HFFc6 (cell line): ENCODE data around the gene NFIX. TPM values are rescaled to one million over a fixed set of nuclear protein-coding genes. Genes with fewer than 3 reads are reported as not detected.
A peak's percentile ranks its signal among the peaks of the same experiment; 100 is the strongest.

Experiments used
- DNase-seq: peaks from one replicate; pipeline ENCODE4 v3.0.0-alpha.2; 2018
- H3K27ac Mint-ChIP-seq: 2 replicates; pipeline ENCODE4 v1.8.0; 2020; ENCODE audit warnings: mild to moderate bottlenecking, mixed read lengths
- H3K27me3 Mint-ChIP-seq: 2 replicates; pipeline ENCODE4 v1.8.0; 2021; ENCODE audit warnings: mild to moderate bottlenecking, moderate library complexity, mixed read lengths; ENCODE audit not compliant: insufficient read depth
- H3K36me3 Mint-ChIP-seq: 2 replicates; pipeline ENCODE4 v1.8.0; 2021; ENCODE audit warnings: low read depth, mixed read lengths
- H3K4me1 Mint-ChIP-seq: 2 replicates; pipeline ENCODE4 v1.8.0; 2020; ENCODE audit warnings: low read depth, mixed read lengths
- H3K4me3 Mint-ChIP-seq: 2 replicates; pipeline ENCODE4 v1.8.0; 2020; ENCODE audit warnings: mild to moderate bottlenecking, moderate library complexity, mixed read lengths
- H3K9me3 Mint-ChIP-seq: 2 replicates; pipeline ENCODE4 v1.8.0; 2020; ENCODE audit warnings: mild to moderate bottlenecking, mixed read lengths
- total RNA-seq, 6 experiments: library from RNA; stranded (reverse); fragmentation: NEBNext Ultra II Directional; extraction: Animal tissue kit (Norgen Biotek cat#: 25700); gene quantifications; 2 replicates in 1 of 6; 3 replicates in 5 of 6; pipeline ENCODE4 v1.2.3, GENCODE V29; 2021
- TF ChIP-seq, protein P1 (sequence below): fragments of 200-600 bp; sonication (generic); IDR thresholded peaks from 2 replicates; pipeline ENCODE4 v1.5.0; 2021; ENCODE audit warnings: antibody characterized with exemption, mild to moderate bottlenecking

The NFIX gene
- total RNA-seq, 6 experiments from 2014 or later = 129 to 161 (median 142) TPM

DNA sequence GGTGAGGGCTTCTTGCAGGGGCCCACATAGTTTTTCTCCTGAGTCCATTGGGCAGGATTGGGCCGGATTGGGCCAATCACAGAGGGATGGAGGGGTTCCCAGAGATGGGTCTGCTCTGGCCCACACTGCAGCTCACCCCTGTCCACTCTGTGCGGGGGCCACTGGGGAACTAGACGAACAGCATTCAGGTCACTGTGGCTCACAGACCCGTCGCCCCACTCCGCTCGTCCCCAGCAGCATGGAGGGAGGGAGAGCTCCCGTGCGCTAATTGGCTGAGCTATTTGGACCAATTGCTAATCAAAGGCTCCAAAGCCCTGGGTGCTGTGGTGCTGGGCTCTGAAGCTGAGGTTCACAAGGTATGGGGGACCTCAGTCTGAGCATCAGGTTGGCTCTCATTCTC, 134.1 kb downstream of the NFIX start:
- TF ChIP-seq, protein P1, sequence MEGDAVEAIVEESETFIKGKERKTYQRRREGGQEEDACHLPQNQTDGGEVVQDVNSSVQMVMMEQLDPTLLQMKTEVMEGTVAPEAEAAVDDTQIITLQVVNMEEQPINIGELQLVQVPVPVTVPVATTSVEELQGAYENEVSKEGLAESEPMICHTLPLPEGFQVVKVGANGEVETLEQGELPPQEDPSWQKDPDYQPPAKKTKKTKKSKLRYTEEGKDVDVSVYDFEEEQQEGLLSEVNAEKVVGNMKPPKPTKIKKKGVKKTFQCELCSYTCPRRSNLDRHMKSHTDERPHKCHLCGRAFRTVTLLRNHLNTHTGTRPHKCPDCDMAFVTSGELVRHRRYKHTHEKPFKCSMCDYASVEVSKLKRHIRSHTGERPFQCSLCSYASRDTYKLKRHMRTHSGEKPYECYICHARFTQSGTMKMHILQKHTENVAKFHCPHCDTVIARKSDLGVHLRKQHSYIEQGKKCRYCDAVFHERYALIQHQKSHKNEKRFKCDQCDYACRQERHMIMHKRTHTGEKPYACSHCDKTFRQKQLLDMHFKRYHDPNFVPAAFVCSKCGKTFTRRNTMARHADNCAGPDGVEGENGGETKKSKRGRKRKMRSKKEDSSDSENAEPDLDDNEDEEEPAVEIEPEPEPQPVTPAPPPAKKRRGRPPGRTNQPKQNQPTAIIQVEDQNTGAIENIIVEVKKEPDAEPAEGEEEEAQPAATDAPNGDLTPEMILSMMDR = no peak
- H3K4me1 Mint-ChIP-seq = peaks cover 49% of the 10 kb centered on the region
- no peak overlapping the region for H3K4me3 Mint-ChIP-seq
- no peaks in the 10 kb centered on the region for H3K9me3 Mint-ChIP-seq
- no peak overlapping the region for H3K27ac Mint-ChIP-seq
- peaks cover 10% of the 10 kb centered on the region; the same call in 1 of the 2 replicates for H3K36me3 Mint-ChIP-seq
- peaks cover 1% of the 10 kb centered on the region; the same call in 1 of the 2 replicates for H3K27me3 Mint-ChIP-seq
- no peak for DNase-seq

- TF ChIP-seq, protein P1 = no peak
- Mint-ChIP-seq H3K4me3 (no peak overlapping the region), H3K27me3 (peaks cover 2% of the 10 kb centered on the region; the same call in 1 of the 2 replicates), H3K4me1 (peaks cover 52% of the 10 kb centered on the region), H3K9me3 (no peaks in the 10 kb centered on the region), H3K36me3 (peaks cover 10% of the 10 kb centered on the region; the same call in 1 of the 2 replicates), H3K27ac (peak overlapping the region; percentile 83)
- no peak for DNase-seq
Measured at GRCh38 chr19:13130886-13131490, 135.7 kb downstream of the NFIX start.

GRCh38 chr19:13132471-13133180, 137.4 kb downstream of the NFIX start:
- H3K27ac Mint-ChIP-seq = peak overlapping the region; percentile 87
- DNase-seq = peak; percentile 84
- H3K36me3 Mint-ChIP-seq = peaks cover 10% of the 10 kb centered on the region; the same call in 1 of the 2 replicates
- TF ChIP-seq, protein P1 = no peak
- H3K4me1 Mint-ChIP-seq = peaks cover 51% of the 10 kb centered on the region
- H3K4me3 Mint-ChIP-seq = peak overlapping the region; percentile 77
- peaks cover 2% of the 10 kb centered on the region; the same call in 1 of the 2 replicates for H3K27me3 Mint-ChIP-seq
- H3K9me3 Mint-ChIP-seq = no peaks in the 10 kb centered on the region

DNA sequence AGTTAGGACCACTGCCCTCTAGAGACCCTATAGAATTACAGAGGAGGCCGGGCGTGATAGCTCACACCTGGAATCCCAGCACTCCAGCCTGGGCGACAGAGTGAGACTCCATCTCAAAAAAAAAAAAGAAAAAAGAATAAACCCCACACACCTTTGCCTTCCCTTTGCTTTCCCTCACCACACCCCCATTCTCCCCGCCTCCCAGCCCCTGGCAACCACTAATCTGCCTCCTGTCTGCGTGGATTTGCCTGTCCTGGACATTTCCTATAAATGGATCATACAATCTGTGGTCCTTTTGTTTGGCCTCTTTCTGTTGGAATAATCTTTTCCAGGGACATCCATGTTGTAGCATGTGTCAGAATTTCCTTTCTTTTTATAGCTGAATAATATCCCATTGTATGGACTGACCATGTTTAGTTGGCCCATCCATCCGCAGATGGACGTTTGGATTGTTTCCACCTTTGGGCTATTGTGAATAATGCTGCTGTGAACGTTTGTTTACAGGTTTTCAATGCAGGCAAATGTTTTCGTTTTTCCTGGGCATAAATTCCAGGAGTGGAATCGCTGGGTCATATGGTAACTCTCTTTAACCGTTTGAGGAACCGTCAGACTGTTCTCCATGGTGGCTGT, 138.1 kb downstream of the NFIX start:
- Mint-ChIP-seq H3K27me3 (peaks cover 2% of the 10 kb centered on the region; the same call in 1 of the 2 replicates), H3K9me3 (no peaks in the 10 kb centered on the region), H3K27ac (peak overlapping the region; percentile 87), H3K4me3 (peak overlapping the region; percentile 25), H3K4me1 (peaks cover 44% of the 10 kb centered on the region), H3K36me3 (peaks cover 10% of the 10 kb centered on the region; the same call in 1 of the 2 replicates)
- TF ChIP-seq, protein P1 = no peak; the same call in 1 of the 2 replicates
- no peak for DNase-seq

- Mint-ChIP-seq H3K4me3 (no peak overlapping the region), H3K4me1 (peaks cover 43% of the 10 kb centered on the region), H3K27me3 (peaks cover 2% of the 10 kb centered on the region; the same call in 1 of the 2 replicates), H3K27ac (peak overlapping the region; percentile 36; the same call in 1 of the 2 replicates), H3K36me3 (peaks cover 10% of the 10 kb centered on the region; the same call in 1 of the 2 replicates), H3K9me3 (no peaks in the 10 kb centered on the region)
- DNase-seq = no peak
- TF ChIP-seq, protein P1 = no peak
Measured at GRCh38 chr19:13134626-13135025, 139.4 kb downstream of the NFIX start.
